ENCODE results near the gene MTFR1L.

- TF ChIP-seq POLR2A (IDR thresholded peaks at IDR 0.05), result no peak
- no peak for TF ChIP-seq POLR2AphosphoS5 (IDR thresholded peaks at IDR 0.05)
- TF ChIP-seq, protein P1, sequence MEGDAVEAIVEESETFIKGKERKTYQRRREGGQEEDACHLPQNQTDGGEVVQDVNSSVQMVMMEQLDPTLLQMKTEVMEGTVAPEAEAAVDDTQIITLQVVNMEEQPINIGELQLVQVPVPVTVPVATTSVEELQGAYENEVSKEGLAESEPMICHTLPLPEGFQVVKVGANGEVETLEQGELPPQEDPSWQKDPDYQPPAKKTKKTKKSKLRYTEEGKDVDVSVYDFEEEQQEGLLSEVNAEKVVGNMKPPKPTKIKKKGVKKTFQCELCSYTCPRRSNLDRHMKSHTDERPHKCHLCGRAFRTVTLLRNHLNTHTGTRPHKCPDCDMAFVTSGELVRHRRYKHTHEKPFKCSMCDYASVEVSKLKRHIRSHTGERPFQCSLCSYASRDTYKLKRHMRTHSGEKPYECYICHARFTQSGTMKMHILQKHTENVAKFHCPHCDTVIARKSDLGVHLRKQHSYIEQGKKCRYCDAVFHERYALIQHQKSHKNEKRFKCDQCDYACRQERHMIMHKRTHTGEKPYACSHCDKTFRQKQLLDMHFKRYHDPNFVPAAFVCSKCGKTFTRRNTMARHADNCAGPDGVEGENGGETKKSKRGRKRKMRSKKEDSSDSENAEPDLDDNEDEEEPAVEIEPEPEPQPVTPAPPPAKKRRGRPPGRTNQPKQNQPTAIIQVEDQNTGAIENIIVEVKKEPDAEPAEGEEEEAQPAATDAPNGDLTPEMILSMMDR (IDR thresholded peaks at IDR 0.05), result no peak
Observed at GRCh38 chr1:25848531-25848930, 28.8 kb downstream of the MTFR1L start.
